ENCODE measurements around the gene NCAM2.

The NCAM2 gene

DNA sequence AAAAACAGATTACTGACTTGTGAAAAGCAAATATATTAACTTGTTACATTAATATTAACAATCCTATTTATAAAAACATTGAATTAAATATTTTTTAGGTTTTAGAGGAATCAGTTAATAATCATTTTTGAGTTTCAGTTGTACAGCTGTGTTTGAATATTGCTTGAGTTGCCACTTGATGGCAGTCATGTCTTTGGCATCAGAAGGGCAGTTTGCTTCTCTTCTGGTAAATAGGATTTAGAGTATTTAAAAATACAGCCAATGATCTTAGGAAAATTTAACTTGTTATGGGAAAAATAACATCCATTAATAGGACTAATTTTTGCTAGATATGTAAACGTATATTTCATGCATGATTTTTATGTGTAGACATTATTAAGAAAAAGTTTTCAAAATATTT lies 234.1 kb downstream of the NCAM2 start:
- Histone ChIP-seq H3K27me3 (ENCODE audit: control insufficient read depth, insufficient read depth, low read length, poor library complexity, severe bottlenecking) (no peaks in the 10 kb centered on the region), H3K4me1 (ENCODE audit: control insufficient read depth, insufficient read depth, low read length) (no peaks in the 10 kb centered on the region), H3K27ac (ENCODE audit: insufficient read depth, low read depth, low read length, poor library complexity, severe bottlenecking) (no peak overlapping the region), H3K9me3 (ENCODE audit: control insufficient read depth, low read length) (no peaks in the 10 kb centered on the region), H3K4me3 (ENCODE audit: insufficient read depth, low read depth, low read length) (no peak overlapping the region), H3K36me3 (ENCODE audit: control insufficient read depth, insufficient read depth, low read length) (no peaks in the 10 kb centered on the region)
- no CpG with 5 or more reads among the region's 1 CpG for WGBS, 2 experiments

DNA sequence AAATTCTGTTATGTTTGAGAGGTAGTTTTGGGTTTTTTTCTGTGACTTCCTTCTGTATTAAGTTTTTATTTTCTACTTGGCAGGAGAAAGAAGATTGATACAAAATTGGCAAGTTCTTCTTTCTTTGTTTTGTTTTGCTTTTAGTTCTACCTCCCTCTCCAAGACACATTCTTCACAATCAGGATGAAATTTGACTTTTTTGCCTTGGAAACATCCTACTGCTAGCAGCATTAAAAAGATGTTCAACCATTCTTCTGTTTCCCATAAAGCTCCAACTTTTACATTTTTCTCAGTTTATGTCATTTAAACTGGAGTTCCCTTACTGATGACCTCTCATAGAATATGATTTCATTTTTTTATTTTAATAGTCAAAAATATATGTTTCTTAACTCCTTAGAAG lies 234.8 kb downstream of the NCAM2 start:
- H3K4me1 ChIP-seq (ENCODE audit: control insufficient read depth, insufficient read depth, low read length) = no peaks in the 10 kb centered on the region
- no peak overlapping the region for H3K27ac ChIP-seq (ENCODE audit: insufficient read depth, low read depth, low read length, poor library complexity, severe bottlenecking)
- no peaks in the 10 kb centered on the region for H3K27me3 ChIP-seq (ENCODE audit: control insufficient read depth, insufficient read depth, low read length, poor library complexity, severe bottlenecking)
- H3K36me3 ChIP-seq (ENCODE audit: control insufficient read depth, insufficient read depth, low read length) = no peaks in the 10 kb centered on the region
- H3K4me3 ChIP-seq (ENCODE audit: insufficient read depth, low read depth, low read length) = no peak overlapping the region
- no peaks in the 10 kb centered on the region for H3K9me3 ChIP-seq (ENCODE audit: control insufficient read depth, low read length)

DNA sequence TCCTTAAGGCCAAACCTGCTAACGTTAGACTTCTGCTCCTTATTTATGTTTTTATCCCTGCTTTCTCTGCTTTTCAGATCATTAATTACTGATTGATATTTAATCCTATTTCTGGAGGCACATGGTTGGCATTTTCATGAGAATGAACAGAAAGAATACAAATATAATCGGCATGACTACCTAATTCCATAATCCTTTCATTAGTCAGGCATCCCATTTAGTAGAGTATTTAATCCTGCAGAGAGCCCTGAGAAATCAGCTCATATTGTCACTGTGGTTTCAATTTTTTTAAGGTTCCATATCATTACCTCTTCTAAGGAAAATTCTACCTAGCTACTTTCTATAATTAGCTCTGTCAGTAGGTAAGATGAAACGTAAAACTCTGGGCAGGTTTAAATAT lies 238.8 kb downstream of the NCAM2 start:
- H3K27ac ChIP-seq (ENCODE audit: insufficient read depth, low read depth, low read length, poor library complexity, severe bottlenecking) = no peak overlapping the region
- H3K36me3 ChIP-seq (ENCODE audit: control insufficient read depth, insufficient read depth, low read length) = no peaks in the 10 kb centered on the region
- H3K9me3 ChIP-seq (ENCODE audit: control insufficient read depth, low read length) = no peaks in the 10 kb centered on the region
- 84 to 95% methylated on average over 2 of the region's 3 CpGs for WGBS, 2 experiments
- no peaks in the 10 kb centered on the region for H3K27me3 ChIP-seq (ENCODE audit: control insufficient read depth, insufficient read depth, low read length, poor library complexity, severe bottlenecking)
- no peak overlapping the region for H3K4me3 ChIP-seq (ENCODE audit: insufficient read depth, low read depth, low read length)
- no peaks in the 10 kb centered on the region for H3K4me1 ChIP-seq (ENCODE audit: control insufficient read depth, insufficient read depth, low read length)

DNA sequence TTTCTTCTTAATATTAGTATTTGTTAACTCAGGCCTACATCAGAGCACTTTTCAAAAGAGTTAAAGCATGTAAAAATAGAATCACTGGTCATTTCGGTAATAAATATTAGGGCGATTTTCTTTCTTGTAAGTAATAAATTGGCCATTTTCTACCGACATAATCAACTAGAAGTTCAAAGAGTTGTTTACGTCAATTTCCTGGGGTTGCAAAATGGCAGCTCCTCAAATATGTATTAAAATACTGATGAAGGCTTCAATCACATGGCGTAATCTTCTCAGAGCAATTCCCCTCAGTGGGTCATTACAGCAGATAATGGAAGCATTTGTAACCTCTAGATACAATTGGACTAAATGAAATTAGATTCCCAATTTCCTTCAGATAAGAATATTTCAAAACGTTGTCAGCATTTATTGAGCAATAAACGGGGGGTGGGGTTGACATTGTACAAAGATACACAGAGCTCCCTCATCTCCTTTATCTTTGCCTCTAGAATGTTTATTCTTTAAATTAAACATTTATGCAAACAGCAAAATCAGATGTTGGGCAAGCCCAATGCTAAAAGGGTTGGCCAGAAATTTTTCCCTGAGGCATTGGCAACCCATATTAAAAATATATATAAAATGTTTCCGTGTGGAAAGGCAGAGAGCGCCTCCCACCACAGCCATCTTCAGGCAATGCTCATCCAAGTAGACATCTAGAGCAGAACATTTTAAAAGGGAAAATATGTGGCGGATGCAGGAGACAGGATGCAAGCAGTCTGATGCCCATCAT lies 240.6 kb downstream of the NCAM2 start:
- 97 to 100% methylated on average over 6 to 9 of the region's 10 CpGs for WGBS, 2 experiments

DNA sequence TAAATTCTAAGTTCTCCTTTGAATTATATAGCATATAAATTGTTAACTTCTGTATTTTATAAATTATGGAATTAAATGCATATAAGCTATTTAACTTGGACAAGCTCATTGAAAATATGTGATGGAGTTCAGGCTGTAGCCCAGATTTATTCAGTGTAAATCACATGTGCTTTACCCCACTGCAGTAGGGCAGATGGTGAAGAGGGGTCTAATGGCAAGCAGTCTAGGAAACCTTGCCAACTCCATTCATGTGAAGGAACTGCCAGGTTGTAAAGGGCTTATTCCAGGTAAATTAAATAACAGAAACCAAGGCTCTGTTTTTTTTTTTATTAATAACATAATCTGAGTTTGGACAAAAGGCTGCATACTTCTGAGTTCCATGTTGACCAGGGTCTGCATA lies 243.2 kb downstream of the NCAM2 start:
- H3K36me3 ChIP-seq (ENCODE audit: control insufficient read depth, insufficient read depth, low read length) = no peaks in the 10 kb centered on the region
- H3K27ac ChIP-seq (ENCODE audit: insufficient read depth, low read depth, low read length, poor library complexity, severe bottlenecking) = no peak overlapping the region
- H3K4me1 ChIP-seq (ENCODE audit: control insufficient read depth, insufficient read depth, low read length) = no peaks in the 10 kb centered on the region
- no peak overlapping the region for H3K4me3 ChIP-seq (ENCODE audit: insufficient read depth, low read depth, low read length)
- H3K27me3 ChIP-seq (ENCODE audit: control insufficient read depth, insufficient read depth, low read length, poor library complexity, severe bottlenecking) = no peaks in the 10 kb centered on the region
- H3K9me3 ChIP-seq (ENCODE audit: control insufficient read depth, low read length) = no peaks in the 10 kb centered on the region

More for the DNA sequence above, 240.6 kb downstream of the NCAM2 start:
- Histone ChIP-seq H3K36me3 (ENCODE audit: control insufficient read depth, insufficient read depth, low read length) (no peaks in the 10 kb centered on the region), H3K27me3 (ENCODE audit: control insufficient read depth, insufficient read depth, low read length, poor library complexity, severe bottlenecking) (no peaks in the 10 kb centered on the region), H3K27ac (ENCODE audit: insufficient read depth, low read depth, low read length, poor library complexity, severe bottlenecking) (no peak overlapping the region), H3K4me1 (ENCODE audit: control insufficient read depth, insufficient read depth, low read length) (no peaks in the 10 kb centered on the region), H3K9me3 (ENCODE audit: control insufficient read depth, low read length) (no peaks in the 10 kb centered on the region), H3K4me3 (ENCODE audit: insufficient read depth, low read depth, low read length) (no peak overlapping the region)

DNA sequence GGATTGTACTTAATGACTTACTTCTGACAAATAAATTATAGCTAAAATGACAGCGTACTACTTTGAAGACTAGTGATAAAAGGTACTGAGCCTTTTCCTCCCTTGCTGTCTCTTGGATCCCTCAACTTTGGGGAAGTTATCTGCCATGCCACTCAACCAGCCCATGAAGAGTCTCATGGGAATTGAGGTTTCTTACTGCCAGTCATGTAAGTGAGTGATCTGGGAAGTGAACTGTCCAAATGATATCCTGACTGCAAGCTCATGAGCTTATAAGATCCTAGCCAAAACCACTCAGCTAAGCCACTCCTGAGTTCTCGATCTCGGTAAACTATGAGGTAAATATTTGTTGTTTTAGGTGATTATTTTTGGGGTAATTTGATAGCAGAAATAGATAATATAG lies 247.8 kb downstream of the NCAM2 start:
- Histone ChIP-seq H3K4me1 (ENCODE audit: control insufficient read depth, insufficient read depth, low read length) (no peaks in the 10 kb centered on the region), H3K9me3 (ENCODE audit: control insufficient read depth, low read length) (no peaks in the 10 kb centered on the region), H3K36me3 (ENCODE audit: control insufficient read depth, insufficient read depth, low read length) (no peaks in the 10 kb centered on the region), H3K4me3 (ENCODE audit: insufficient read depth, low read depth, low read length) (no peak overlapping the region), H3K27ac (ENCODE audit: insufficient read depth, low read depth, low read length, poor library complexity, severe bottlenecking) (no peak overlapping the region), H3K27me3 (ENCODE audit: control insufficient read depth, insufficient read depth, low read length, poor library complexity, severe bottlenecking) (no peaks in the 10 kb centered on the region)
- 90 to 95% methylated on average over 3 of the region's 3 CpGs for WGBS, 2 experiments

DNA sequence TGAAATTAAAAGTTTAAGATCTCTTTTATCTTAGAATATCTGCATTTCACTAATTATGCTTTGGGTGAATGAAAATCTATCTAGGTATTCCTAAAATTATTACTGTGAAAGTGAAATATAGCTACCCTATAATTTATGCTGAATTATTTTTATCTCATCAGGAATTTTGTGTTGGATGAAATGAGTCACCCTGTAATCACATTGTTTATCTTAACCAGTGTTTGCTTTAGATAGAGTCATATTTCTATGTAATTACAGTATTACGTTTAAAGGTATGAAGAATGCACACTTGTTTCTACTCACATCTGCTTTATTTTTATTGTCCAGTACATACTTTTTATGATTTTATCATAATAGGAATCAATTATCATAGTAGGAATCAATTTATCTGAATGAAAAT lies 249.2 kb downstream of the NCAM2 start:
- Histone ChIP-seq H3K4me1 (ENCODE audit: control insufficient read depth, insufficient read depth, low read length) (no peaks in the 10 kb centered on the region), H3K36me3 (ENCODE audit: control insufficient read depth, insufficient read depth, low read length) (no peaks in the 10 kb centered on the region), H3K27ac (ENCODE audit: insufficient read depth, low read depth, low read length, poor library complexity, severe bottlenecking) (no peak overlapping the region), H3K9me3 (ENCODE audit: control insufficient read depth, low read length) (no peaks in the 10 kb centered on the region), H3K27me3 (ENCODE audit: control insufficient read depth, insufficient read depth, low read length, poor library complexity, severe bottlenecking) (no peaks in the 10 kb centered on the region), H3K4me3 (ENCODE audit: insufficient read depth, low read depth, low read length) (no peak overlapping the region)
- WGBS, 2 experiments = no CpG with 5 or more reads among the region's 1 CpG

DNA sequence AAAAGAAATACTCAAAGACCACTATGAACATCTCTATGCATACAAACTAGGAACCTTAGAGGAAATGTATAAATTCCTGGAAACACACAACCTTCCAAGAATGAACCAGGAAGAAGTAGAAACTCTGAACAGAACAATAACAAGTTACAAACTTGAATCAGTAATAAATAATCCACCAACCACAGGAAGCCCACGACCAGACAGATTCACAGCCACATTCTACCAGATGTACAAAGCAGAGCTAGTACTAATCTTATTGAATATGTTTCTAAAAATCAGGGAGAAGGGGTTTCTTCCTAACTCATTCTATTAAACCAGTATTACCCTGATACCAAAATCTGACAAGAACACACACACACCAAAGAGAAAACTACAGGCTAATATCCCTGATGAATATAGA lies 263.8 kb downstream of the NCAM2 start:
- Histone ChIP-seq H3K9me3 (ENCODE audit: control insufficient read depth, low read length) (no peaks in the 10 kb centered on the region), H3K27me3 (ENCODE audit: control insufficient read depth, insufficient read depth, low read length, poor library complexity, severe bottlenecking) (no peaks in the 10 kb centered on the region), H3K4me1 (ENCODE audit: control insufficient read depth, insufficient read depth, low read length) (no peaks in the 10 kb centered on the region), H3K27ac (ENCODE audit: insufficient read depth, low read depth, low read length, poor library complexity, severe bottlenecking) (no peak overlapping the region), H3K4me3 (ENCODE audit: insufficient read depth, low read depth, low read length) (no peak overlapping the region), H3K36me3 (ENCODE audit: control insufficient read depth, insufficient read depth, low read length) (no peaks in the 10 kb centered on the region)
- 86 to 90% methylated on average over 1 of the region's 1 CpG for WGBS, 2 experiments

DNA sequence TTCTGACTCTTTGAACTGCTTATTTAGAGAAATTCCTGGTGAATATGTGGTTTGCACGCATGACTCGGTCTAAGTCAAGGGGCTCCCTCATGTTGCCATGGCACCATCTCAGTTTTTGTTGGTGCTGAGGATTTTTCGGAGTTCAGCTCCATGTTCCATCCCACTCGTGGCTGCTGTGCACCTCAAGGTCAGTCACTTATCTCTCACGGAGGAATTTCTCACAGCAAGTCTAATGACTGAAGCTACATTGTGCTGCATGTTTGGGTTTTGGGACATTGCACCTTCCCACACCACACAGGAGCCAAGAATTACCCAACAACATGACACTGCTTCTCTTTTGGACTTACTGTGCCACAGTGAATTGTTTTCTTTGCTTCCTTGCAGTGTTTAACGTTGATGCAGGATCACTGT lies 269.9 kb downstream of the NCAM2 start:
- Histone ChIP-seq H3K36me3 (ENCODE audit: control insufficient read depth, insufficient read depth, low read length) (no peaks in the 10 kb centered on the region), H3K4me3 (ENCODE audit: insufficient read depth, low read depth, low read length) (no peak overlapping the region), H3K4me1 (ENCODE audit: control insufficient read depth, insufficient read depth, low read length) (no peaks in the 10 kb centered on the region), H3K27me3 (ENCODE audit: control insufficient read depth, insufficient read depth, low read length, poor library complexity, severe bottlenecking) (no peaks in the 10 kb centered on the region), H3K27ac (ENCODE audit: insufficient read depth, low read depth, low read length, poor library complexity, severe bottlenecking) (no peak overlapping the region), H3K9me3 (ENCODE audit: control insufficient read depth, low read length) (no peaks in the 10 kb centered on the region)
- WGBS, 2 experiments = 88 to 93% methylated on average over 6 of the region's 6 CpGs

DNA sequence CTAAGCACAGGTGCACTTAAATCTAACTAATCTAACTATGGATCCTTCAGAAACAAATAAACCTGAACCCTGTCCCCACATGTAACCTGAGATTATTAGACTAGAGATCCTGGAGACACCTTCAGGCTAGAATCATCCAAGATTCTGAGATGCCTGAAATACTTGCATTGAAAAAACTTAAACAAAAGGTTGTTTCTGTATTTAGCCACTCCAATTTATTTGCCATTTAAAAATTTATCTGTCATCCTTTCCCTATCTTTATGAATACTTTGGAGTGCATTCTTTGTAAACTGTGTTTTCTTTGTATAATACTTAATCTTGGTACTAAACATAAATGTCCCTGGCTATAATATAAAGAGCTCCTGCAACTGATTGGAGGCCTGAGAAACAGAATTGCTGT lies 270.7 kb downstream of the NCAM2 start:
- Histone ChIP-seq H3K9me3 (ENCODE audit: control insufficient read depth, low read length) (no peaks in the 10 kb centered on the region), H3K27me3 (ENCODE audit: control insufficient read depth, insufficient read depth, low read length, poor library complexity, severe bottlenecking) (no peaks in the 10 kb centered on the region), H3K4me1 (ENCODE audit: control insufficient read depth, insufficient read depth, low read length) (no peaks in the 10 kb centered on the region)

More for the DNA sequence above, 270.7 kb downstream of the NCAM2 start:
- Histone ChIP-seq H3K27ac (ENCODE audit: insufficient read depth, low read depth, low read length, poor library complexity, severe bottlenecking) (no peak overlapping the region), H3K36me3 (ENCODE audit: control insufficient read depth, insufficient read depth, low read length) (no peaks in the 10 kb centered on the region), H3K4me3 (ENCODE audit: insufficient read depth, low read depth, low read length) (no peak overlapping the region)
